Urinary bladder (tissue), 4 donors: ENCODE data around the gene COMMD7. TPM values are rescaled to one million over a fixed set of nuclear protein-coding genes. Genes with fewer than 3 reads are reported as not detected.
A peak's percentile ranks its signal among the peaks of the same experiment; 100 is the strongest.

Source experiments
- DNase-seq: peaks from one replicate; pipeline ENCODE4 v3.0.0-alpha.2; 2015; ENCODE audit errors: extremely low spot score
- H3K27ac ChIP-seq: one replicate; pipeline ENCODE4 v1.5.1; 2013; ENCODE audit warnings: low read depth, mild to moderate bottlenecking, moderate library complexity
- H3K36me3 ChIP-seq: one replicate; pipeline ENCODE4 v1.6.1; 2013; ENCODE audit warnings: mild to moderate bottlenecking, moderate library complexity; ENCODE audit not compliant: insufficient read depth
- H3K4me1 ChIP-seq: one replicate; pipeline ENCODE4 v1.6.1; 2013; ENCODE audit warnings: mild to moderate bottlenecking, moderate library complexity; ENCODE audit not compliant: insufficient read depth
- H3K4me3 ChIP-seq: one replicate; pipeline ENCODE4 v1.5.1; 2013; ENCODE audit warnings: low read depth, low read length
- WGBS: extraction: QIAGEN DNeasy Blood & Tissue Kit; methylation state at CpG from one replicate; pipeline ENCODE4 v1.1.7; 2013; 5-methylcytosine and 5-hydroxymethylcytosine counted together
- polyA plus RNA-seq: library from polyadenylated mRNA; stranded (reverse); fragments of 200-250 nt; gene quantifications from one replicate; pipeline ENCODE4 v1.2.3, GENCODE V29; 2013
- total RNA-seq: library from RNA; depleted of rRNA; stranded (reverse); fragments of >200 nt; gene quantifications from one replicate; pipeline ENCODE4 v1.2.3, GENCODE V29; 2014
- donor health status: healthy with polysubstance abuse.
- donor health status: healthy.

COMMD7 gene
- total and polyA plus RNA-seq, 2 donors, result 11.9 to 49.6 TPM

GRCh38 chr20:32667027-32667426 lies 76.2 kb downstream of the COMMD7 start:
- DNase-seq, result no peak
- Histone ChIP-seq H3K4me1 (no peaks in the 10 kb centered on the region), H3K27ac (no peak overlapping the region), H3K4me3 (no peak overlapping the region), H3K36me3 (no peaks in the 10 kb centered on the region)
- WGBS, result 59% methylated on average over 5 of the region's 5 CpGs

GRCh38 chr20:32664678-32665159 lies 78.5 kb downstream of the COMMD7 start:
- Histone ChIP-seq H3K4me1 (no peaks in the 10 kb centered on the region), H3K36me3 (no peaks in the 10 kb centered on the region), H3K27ac (no peak overlapping the region), H3K4me3 (no peak overlapping the region)
- WGBS, result 62% methylated on average over 9 of the region's 9 CpGs
- DNase-seq, result no peak

GRCh38 chr20:32664012-32664677 lies 79.1 kb downstream of the COMMD7 start:
- Histone ChIP-seq H3K27ac (no peak overlapping the region), H3K36me3 (no peaks in the 10 kb centered on the region), H3K4me1 (no peaks in the 10 kb centered on the region), H3K4me3 (no peak overlapping the region)
- WGBS, result 89% methylated on average over 11 of the region's 11 CpGs
- no peak for DNase-seq

- Histone ChIP-seq H3K27ac (no peak overlapping the region), H3K4me3 (no peak overlapping the region), H3K36me3 (no peaks in the 10 kb centered on the region), H3K4me1 (no peaks in the 10 kb centered on the region)
- DNase-seq, result no peak
- WGBS, result 80% methylated on average over 6 of the region's 6 CpGs
These were observed 79.8 kb downstream of the COMMD7 start for GRCh38 chr20:32663335-32664011.

GRCh38 chr20:32661820-32662528 lies 81.3 kb downstream of the COMMD7 start:
- Histone ChIP-seq H3K36me3 (no peaks in the 10 kb centered on the region), H3K4me1 (no peaks in the 10 kb centered on the region), H3K4me3 (no peak overlapping the region), H3K27ac (no peak overlapping the region)
- WGBS, result 93% methylated on average over 10 of the region's 10 CpGs
- DNase-seq, result no peak

GRCh38 chr20:32660661-32661060 lies 82.6 kb downstream of the COMMD7 start:
- H3K4me3 ChIP-seq, result no peak overlapping the region
- 85% methylated on average over 8 of the region's 8 CpGs for WGBS
- no peaks in the 10 kb centered on the region for H3K36me3 ChIP-seq
- no peaks in the 10 kb centered on the region for H3K4me1 ChIP-seq
- no peak for DNase-seq
- H3K27ac ChIP-seq, result no peak overlapping the region

GRCh38 chr20:32656827-32657226 lies 86.4 kb downstream of the COMMD7 start:
- Histone ChIP-seq H3K4me1 (no peaks in the 10 kb centered on the region), H3K27ac (no peak overlapping the region), H3K4me3 (no peak overlapping the region), H3K36me3 (no peaks in the 10 kb centered on the region)
- DNase-seq, result no peak
- 93% methylated on average over 1 of the region's 1 CpG for WGBS

- no peak overlapping the region for H3K27ac ChIP-seq
- H3K4me1 ChIP-seq, result no peaks in the 10 kb centered on the region
- H3K36me3 ChIP-seq, result no peaks in the 10 kb centered on the region
- no peak for DNase-seq
- H3K4me3 ChIP-seq, result no peak overlapping the region
- WGBS, result 63% methylated on average over 2 of the region's 2 CpGs
These were observed 87.3 kb downstream of the COMMD7 start for GRCh38 chr20:32655903-32656512.

- Histone ChIP-seq H3K36me3 (no peaks in the 10 kb centered on the region), H3K27ac (no peak overlapping the region), H3K4me1 (no peaks in the 10 kb centered on the region), H3K4me3 (no peak overlapping the region)
- 9% methylated on average over 8 of the region's 8 CpGs for WGBS
- peak; percentile 62 for DNase-seq
These were observed 90.3 kb downstream of the COMMD7 start for GRCh38 chr20:32652739-32653526.

Other genes with a start within 250 kb of the COMMD7 start
- 9.1 TPM for gene NOL4L, start 158.1 kb downstream of the COMMD7 start, total RNA-seq
- 11.5 TPM for gene NOL4L, start 158.1 kb downstream of the COMMD7 start, polyA plus RNA-seq
- gene C20orf203, start 69.5 kb downstream of the COMMD7 start, total RNA-seq, result 0.11 TPM
- gene C20orf203, start 69.5 kb downstream of the COMMD7 start, polyA plus RNA-seq, result 0.05 TPM
- 2.4 TPM for gene DNMT3B, start 18.9 kb upstream of the COMMD7 start, total RNA-seq
- 1.0 TPM for gene DNMT3B, start 18.9 kb upstream of the COMMD7 start, polyA plus RNA-seq
- gene MAPRE1, start 76.5 kb upstream of the COMMD7 start, total RNA-seq, result 86.5 TPM
- gene MAPRE1, start 76.5 kb upstream of the COMMD7 start, polyA plus RNA-seq, result 84.7 TPM
- 0.95 TPM for gene EFCAB8, start 115.5 kb upstream of the COMMD7 start, total RNA-seq
- gene EFCAB8, start 115.5 kb upstream of the COMMD7 start, polyA plus RNA-seq, result 0.11 TPM